Transverse colon (tissue), 4 donors: Measurements from ENCODE around the gene STX8.

Experiments used
- EP300 ChIP-seq: sonication (generic); formaldehyde crosslinking; IDR thresholded peaks from one replicate; pipeline ENCODE4 v1.6.1; 2017; ENCODE audit warnings: antibody characterized with exemption, low read depth
- POLR2A ChIP-seq: fragments of 450-650 bp; IDR thresholded peaks from one replicate; pipeline ENCODE4 v1.6.1; 2016; ENCODE audit warnings: antibody characterized with exemption, mild to moderate bottlenecking, moderate library complexity
- POLR2AphosphoS5 ChIP-seq, 3 donors: sonication (generic); formaldehyde crosslinking; IDR thresholded peaks; one replicate each; pipeline ENCODE4 v1.6.1; 2016; ENCODE audit warnings: antibody characterized with exemption in 3 of 3
- TF ChIP-seq, protein P1 (sequence below), 5 experiments: fragments of 200-600 bp in 3 of 5; fragments of 450-650 bp in 2 of 5; sonication (generic) in 3 of 5; IDR thresholded peaks; 1 replicate in 2 of 5; 2 replicates in 3 of 5; pipeline ENCODE4 v1.5.1; 2016 to 2017; ENCODE audit warnings: antibody characterized with exemption in 5 of 5, inconsistent platforms in 3 of 5, mild to moderate bottlenecking in 2 of 5, moderate library complexity in 1 of 5

DNA sequence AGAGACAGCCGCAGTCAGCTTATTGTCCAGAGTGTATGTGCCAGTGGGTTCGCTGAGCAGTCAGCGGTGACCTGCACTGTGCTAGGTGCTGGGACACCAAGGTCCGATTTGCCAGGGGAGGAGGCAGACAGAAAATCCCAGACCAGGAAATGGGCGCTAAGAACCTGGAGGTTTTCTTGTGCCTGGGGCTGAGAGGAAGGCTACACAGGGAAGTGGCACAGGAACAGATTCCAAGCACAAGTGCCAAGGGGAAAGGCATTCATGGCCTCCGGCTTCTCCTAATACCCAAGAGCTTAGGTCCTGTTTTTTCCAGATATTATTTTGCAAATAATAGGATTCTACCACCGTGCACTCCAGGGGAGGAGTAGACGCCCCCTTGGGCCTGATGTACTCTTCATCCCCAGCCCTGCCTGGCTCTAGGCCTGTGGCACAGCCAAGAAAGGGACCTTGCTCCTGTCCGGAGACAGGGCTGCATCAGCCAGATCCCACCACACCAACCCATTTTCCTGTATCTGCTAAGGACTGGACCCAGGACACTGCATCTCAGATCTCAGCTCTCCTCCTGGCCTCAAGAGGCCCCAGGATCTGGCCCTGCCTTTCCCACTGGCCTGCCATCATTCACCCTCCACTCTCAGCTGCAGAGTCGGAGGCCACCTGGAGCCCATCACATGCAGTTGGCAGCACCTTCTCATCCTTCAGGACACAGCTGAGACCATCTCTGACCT, 367.1 kb downstream of the STX8 start:
- TF ChIP-seq, protein P1, sequence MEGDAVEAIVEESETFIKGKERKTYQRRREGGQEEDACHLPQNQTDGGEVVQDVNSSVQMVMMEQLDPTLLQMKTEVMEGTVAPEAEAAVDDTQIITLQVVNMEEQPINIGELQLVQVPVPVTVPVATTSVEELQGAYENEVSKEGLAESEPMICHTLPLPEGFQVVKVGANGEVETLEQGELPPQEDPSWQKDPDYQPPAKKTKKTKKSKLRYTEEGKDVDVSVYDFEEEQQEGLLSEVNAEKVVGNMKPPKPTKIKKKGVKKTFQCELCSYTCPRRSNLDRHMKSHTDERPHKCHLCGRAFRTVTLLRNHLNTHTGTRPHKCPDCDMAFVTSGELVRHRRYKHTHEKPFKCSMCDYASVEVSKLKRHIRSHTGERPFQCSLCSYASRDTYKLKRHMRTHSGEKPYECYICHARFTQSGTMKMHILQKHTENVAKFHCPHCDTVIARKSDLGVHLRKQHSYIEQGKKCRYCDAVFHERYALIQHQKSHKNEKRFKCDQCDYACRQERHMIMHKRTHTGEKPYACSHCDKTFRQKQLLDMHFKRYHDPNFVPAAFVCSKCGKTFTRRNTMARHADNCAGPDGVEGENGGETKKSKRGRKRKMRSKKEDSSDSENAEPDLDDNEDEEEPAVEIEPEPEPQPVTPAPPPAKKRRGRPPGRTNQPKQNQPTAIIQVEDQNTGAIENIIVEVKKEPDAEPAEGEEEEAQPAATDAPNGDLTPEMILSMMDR (IDR thresholded peaks at IDR 0.05): no peak
- TF ChIP-seq POLR2A (no peak), POLR2AphosphoS5 (IDR thresholded peaks at IDR 0.05) (no peak), EP300 (no peak)
